Measurements from ENCODE around the gene BBS12. TPM values are rescaled to one million over a fixed set of nuclear protein-coding genes. Genes with fewer than 3 reads are reported as not detected.
A peak's percentile ranks its signal among the peaks of the same experiment; 100 is the strongest.

Gene BBS12
- total RNA-seq, 6 experiments from 2014 or later, result 0.25 to 1.1 (median 0.65) TPM

DNA sequence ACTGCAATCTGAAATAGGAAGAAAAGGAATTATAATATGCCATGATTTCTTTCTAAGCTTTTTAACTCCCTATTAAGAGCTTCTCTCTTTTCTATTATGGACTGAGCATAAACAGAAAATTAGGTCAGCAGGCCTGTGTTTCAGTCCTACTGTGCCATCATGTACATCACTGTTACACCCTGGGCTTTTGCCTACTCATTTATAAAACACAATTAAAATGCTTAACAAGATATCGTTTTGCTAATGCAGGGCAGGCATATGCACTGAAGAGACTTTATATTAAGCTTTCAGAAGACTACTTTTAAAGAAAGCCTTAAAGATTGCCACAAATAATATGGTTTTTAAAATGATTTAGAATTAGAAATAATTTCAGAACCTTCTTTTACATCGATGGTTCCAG is 828 bp upstream of the BBS12 start:
- H3K4me3 ChIP-seq, result no peak overlapping the region
- WGBS (ENCODE audit: insufficient coverage, low coverage, low lambda C conversion rate, missing lambda C conversion rate), result 77% methylated on average over 2 of the region's 2 CpGs
- no peaks in the 10 kb centered on the region for H3K36me3 ChIP-seq
- intact Hi-C loops (cut with DNase I), result no loop called here
- TF ChIP-seq POLR2A (IDR thresholded peaks at IDR 0.05) (no peak), CTCF (IDR thresholded peaks at IDR 0.05) (no peak)
- H3K27me3 ChIP-seq, result no peaks in the 10 kb centered on the region
- DNase-seq (no peak), ATAC-seq (no peak)
- no peaks in the 10 kb centered on the region for H3K9me3 ChIP-seq
- peaks cover 0 to 4% (median 3%) of the 10 kb centered on the region in 4 donors for H3K4me1 ChIP-seq
- H3K27ac ChIP-seq, result peak overlapping the region in 1 of 3 donors; percentile 17

DNA sequence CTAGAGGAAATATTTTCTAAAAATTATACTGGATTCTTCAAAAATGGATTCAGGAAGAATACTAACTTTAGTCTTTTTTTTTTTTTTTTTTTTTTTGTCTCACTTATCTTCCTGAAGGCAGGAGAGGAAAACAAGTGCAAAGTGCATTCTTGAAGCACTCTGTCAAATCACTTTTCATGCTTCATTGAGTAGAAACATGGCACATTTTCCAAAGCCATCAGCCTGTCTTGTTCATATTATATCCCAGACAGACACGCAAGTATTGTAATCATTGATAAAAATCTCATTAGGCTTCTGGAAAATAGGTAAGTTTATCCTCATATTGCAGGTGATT is 1.2 kb downstream of the BBS12 start:
- intact Hi-C loops (cut with DNase I), result no loop called here
- ATAC-seq, result no peak

GRCh38 chr4:122739174-122739573 is 6.7 kb downstream of the BBS12 start:
- intact Hi-C loops (cut with DNase I), result no loop called here
- ATAC-seq, result no peak
- H3K4me1 ChIP-seq, result no peaks in the 10 kb centered on the region
- no peak for DNase-seq
- H3K36me3 ChIP-seq, result no peaks in the 10 kb centered on the region
- H3K4me3 ChIP-seq, result no peak overlapping the region
- no peak overlapping the region for H3K27ac ChIP-seq
- no peaks in the 10 kb centered on the region for H3K9me3 ChIP-seq
- TF ChIP-seq POLR2A (IDR thresholded peaks at IDR 0.05) (no peak), CTCF (IDR thresholded peaks at IDR 0.05) (no peak)
- H3K27me3 ChIP-seq, result no peaks in the 10 kb centered on the region

More for the DNA sequence above, 1.2 kb downstream of the BBS12 start:
- Histone ChIP-seq H3K9me3 (no peaks in the 10 kb centered on the region), H3K4me3 (no peak overlapping the region), H3K36me3 (no peaks in the 10 kb centered on the region), H3K4me1 (peaks cover 0 to 4% (median 3%) of the 10 kb centered on the region in 4 donors), H3K27me3 (no peaks in the 10 kb centered on the region), H3K27ac (no peak overlapping the region)
- no peak for DNase-seq
- TF ChIP-seq CTCF (IDR thresholded peaks at IDR 0.05), result no peak
- WGBS (ENCODE audit: insufficient coverage, low coverage, low lambda C conversion rate, missing lambda C conversion rate), result 100% methylated on average over 1 of the region's 1 CpG

GRCh38 chr4:122742933-122743829 is 10.7 kb downstream of the BBS12 start:
- intact Hi-C loops (cut with DNase I), result loop anchor here in 1 of 2 donors (10.0 kb wide), 1 partner anchor 192 kb away; no protein-coding TSS in a partner anchor

More at GRCh38 chr4:122742933-122743829, 10.7 kb downstream of the BBS12 start:
- Histone ChIP-seq H3K27ac (no peak overlapping the region), H3K9me3 (no peaks in the 10 kb centered on the region), H3K4me1 (no peaks in the 10 kb centered on the region), H3K27me3 (no peaks in the 10 kb centered on the region), H3K4me3 (no peak overlapping the region), H3K36me3 (no peaks in the 10 kb centered on the region)
- TF ChIP-seq CTCF (IDR thresholded peaks at IDR 0.05) (no peak), POLR2A (IDR thresholded peaks at IDR 0.05) (no peak)
- ATAC-seq (no peak), DNase-seq (no peak)
- WGBS (ENCODE audit: insufficient coverage, low coverage, low lambda C conversion rate, missing lambda C conversion rate), result 81% methylated on average over 13 of the region's 15 CpGs
